Stimulated activated CD4-positive, alpha-beta T cell treated with anti-CD3 and anti-CD28 coated beads, Interleukin-1b, Interleukin-23, amount 100 ng/mL, for 24 hours (primary cell): ENCODE measurements around the gene ATP5MC2.

Experiments used
- DNase-seq, 4 experiments: peaks; one replicate each; pipeline ENCODE4 v3.0.0-alpha.2; 2020; ENCODE audit warnings: low read depth in 4 of 4, low spot score in 1 of 4

The ATP5MC2 gene

GRCh38 chr12:53616950-53617349 lies 58.9 kb downstream of the ATP5MC2 start:
- no peak for DNase-seq
